LoVo (cell line): ENCODE measurements around the gene HDAC9.
A peak's percentile ranks its signal among the peaks of the same experiment; 100 is the strongest.

Source experiments
- DNase-seq: peaks from one replicate; pipeline ENCODE4 v3.0.0-alpha.2; 2016; ENCODE audit warnings: low spot score

HDAC9 gene

DNA sequence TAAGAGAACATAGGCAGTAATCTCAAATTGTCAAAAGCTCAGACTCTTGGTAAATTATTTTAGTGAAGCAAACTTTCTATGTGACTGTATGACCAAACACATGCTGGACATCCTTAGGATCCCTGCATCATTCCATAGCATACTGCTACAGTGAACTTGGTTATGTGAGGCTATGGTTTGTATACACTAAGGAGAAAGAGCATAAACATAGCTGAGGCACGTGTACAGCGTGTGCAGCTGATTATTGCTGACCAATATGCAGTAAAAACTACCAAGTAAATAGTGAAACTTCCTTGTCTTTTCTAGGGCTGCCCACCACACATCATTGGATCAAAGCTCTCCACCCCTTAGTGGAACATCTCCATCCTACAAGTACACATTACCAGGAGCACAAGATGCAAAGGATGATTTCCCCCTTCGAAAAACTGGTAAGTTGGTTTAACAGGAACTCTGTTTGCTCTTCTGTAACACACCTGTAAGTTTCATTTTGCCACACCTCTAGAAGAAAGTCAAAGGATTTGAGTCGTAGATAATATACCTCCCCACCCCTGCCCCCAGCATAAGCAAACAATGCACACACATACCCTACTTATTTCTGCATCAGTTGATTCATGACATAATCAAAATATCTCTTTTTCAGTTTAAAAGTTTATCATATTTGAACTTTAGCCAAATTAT lies 98.2 kb downstream of the HDAC9 start:
- DNase-seq = no peak

DNA sequence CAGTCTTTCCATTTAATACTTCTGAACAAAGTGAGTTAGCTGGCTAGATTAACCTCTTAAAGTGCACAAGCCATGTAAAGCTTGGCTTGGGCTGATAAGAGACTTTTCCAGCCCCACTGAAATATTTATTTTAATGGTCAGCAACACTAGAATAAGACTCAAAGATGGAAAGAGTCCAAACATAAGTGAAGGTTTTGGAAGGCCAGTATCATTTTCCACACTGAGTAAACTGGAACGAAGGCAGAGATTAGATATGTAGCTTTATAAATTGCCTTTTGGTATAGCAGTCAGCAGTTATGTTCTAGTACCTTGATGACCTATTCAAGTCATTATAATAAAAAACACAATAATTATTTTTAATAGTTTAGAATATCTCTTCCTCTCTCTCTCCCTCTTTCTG lies 102.2 kb downstream of the HDAC9 start:
- DNase-seq = no peak

DNA sequence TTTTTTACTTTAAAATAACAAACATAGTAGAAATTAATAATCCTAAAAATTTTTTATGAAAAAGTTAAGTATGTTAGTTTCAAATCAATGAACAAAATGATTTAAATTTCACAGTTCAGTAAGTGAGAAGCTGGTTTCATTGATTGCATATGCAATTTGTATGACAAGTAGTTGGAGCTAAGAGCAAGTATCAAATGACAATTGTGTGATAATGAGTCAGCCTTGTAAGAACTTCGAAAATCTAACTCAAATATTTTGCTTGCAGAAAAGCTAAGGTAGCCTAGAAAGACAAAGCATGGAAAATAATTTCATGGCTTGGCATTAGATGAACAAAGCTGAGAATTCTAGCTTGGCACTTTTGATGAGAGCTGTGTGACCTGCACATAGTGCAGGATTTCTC lies 111.5 kb downstream of the HDAC9 start:
- no peak for DNase-seq

DNA sequence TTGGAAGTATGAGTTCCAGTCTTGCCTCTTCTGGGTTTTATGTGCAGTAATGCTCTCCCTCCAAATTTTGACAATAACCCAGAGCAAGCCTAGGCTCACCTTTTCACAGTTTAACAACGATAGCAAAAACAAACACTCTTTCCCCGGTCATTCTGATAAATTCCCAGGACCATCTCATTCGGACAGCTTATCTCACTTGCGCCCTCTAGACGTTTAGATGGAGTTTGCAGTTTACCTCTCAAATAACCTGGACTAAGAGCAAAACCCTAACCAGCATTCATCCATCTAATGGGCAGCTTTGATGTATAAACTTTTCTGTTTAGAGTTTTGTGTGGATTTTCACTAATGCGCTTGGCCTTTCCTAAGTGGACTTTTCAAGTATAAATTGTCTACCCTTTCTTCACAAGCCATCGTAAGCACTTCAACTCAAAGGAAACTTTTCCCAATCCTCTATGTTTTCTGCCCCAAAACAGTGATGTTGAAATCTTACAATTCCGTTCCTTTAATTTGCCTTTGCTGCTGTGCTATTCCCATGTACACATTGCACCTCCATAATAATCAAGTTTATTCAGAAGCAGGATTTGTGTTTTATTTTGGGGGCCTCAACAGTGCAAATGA lies 114.9 kb downstream of the HDAC9 start:
- DNase-seq = peak; percentile 35

DNA sequence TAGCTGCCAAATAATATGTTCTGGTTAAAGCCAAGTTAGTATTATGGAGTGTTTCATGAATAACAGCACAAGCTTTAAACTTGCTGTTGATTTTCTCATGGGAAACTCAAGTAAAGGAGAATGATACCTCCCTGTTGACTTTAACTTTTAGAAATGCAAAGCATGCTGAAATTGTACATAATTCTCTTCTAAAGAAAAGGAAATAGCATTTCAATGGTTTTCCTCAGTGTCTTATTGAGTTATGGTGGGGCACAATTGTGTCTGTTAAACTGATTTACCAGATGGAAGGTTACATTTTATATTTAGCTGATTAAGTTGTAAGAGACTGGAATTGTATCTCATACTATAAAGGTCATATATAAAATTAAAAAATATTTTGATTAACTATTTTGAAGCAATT lies 119.3 kb downstream of the HDAC9 start:
- no peak for DNase-seq

DNA sequence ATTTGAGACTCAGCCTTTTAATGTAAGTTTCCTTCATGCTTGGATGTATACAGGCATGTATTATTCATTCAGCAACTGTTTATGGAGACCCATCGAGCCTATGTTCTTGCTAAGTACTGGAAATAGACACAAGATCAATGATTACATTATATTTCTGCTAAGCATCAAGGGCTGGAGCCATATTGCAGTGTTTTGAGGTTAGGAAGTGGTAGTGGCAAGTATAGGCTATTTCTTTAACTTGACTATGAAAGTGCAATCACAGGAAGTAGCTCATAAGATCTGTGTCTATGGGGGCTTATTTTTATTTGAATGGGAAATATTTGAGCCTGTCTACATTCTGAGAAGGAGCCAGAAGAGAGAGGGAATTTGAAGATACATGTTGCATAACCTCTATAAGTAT lies 123.8 kb downstream of the HDAC9 start:
- DNase-seq = no peak

DNA sequence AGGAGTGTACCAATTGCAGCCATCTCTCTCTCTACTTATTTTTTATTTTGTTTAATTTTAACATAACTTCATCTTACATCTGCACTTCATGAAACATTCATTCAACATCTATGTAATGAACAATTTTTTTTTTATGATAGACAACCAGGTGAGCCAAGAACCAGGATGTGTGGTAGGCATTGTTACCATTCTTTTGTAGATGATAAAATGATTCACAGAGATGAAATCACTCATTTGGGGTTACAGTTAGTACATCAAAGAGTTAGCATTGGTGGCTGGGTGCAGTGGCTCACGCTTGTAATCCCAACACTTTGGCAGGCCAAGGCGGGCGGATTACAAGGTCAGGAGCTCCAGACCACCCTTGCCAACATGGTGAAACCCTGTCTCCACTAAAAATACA lies 127.8 kb downstream of the HDAC9 start:
- DNase-seq = peak; percentile 41

DNA sequence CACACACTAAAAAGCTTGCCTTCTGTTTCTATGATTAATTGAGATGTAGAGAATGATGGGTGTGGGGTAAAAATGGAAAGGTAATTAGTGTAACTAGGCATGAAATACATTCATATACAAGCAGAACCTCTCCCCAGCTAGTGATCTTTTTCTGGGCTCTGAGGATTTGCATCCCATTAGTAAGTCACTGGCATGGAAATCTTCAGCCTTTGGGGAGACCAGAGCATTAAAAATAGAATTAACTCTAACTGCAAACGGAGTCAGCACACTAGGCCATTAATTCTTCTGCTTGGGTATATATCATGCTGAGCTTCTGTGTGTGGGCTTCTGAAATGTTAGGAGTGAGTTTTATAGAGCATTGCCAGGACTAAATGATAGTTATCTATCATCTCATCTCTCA lies 128.9 kb downstream of the HDAC9 start:
- DNase-seq = no peak

DNA sequence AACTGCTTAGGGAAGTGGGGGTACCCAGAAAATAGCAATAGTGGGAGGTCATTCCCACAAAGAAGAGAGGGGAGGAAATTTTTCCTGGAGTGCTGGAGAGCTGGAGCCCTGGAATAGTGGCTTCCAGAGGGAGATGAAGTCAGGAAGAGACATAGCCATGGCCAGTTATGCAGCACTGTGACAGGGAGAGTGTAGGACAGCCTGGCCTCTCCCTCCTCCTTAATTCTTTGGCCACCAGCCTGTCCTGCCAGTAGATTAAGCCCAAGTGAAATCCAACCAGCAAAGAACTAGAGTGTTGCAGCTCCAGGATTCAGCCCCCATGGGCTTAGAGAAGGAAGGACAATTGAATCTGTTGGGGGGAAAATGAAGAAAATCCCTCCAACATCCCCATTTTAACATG lies 130.5 kb downstream of the HDAC9 start:
- no peak for DNase-seq

DNA sequence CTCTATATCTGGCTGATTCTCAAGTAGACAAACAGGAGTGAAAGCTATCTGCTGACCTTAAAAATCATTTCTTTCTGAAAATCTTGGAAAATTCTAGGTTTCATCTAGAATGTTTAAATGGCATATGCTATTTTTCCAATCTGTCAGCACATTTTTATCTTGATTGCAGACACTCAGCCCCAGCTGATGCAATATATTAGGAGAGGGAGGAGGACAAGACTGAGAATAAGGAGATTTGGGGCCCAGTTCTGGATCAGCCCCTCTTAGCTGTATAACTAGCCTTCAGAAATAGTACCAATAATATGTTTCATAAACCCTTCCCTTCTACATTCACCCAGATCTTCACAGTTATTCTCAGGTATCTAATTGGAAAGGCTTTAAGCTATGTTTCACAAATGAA lies 131.2 kb downstream of the HDAC9 start:
- DNase-seq = no peak

DNA sequence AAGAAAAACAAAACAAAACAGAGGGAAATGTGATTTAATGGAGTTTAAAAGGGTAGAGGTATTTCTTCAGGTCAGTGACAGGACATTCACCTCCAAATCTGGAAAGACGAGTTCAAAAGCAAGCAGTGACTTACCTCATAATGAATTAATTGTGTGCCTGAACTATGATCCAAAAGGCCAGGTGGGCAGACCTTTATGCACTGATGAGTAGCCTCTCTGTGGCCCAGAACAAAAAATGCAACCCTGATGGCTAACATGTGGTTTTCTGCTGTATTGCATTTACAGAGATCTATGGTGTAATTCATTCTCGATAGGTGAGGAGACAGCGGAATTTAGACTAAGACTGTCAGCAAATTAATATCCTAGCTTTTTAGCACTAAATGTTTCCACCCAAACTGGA lies 142.0 kb downstream of the HDAC9 start:
- DNase-seq = no peak

DNA sequence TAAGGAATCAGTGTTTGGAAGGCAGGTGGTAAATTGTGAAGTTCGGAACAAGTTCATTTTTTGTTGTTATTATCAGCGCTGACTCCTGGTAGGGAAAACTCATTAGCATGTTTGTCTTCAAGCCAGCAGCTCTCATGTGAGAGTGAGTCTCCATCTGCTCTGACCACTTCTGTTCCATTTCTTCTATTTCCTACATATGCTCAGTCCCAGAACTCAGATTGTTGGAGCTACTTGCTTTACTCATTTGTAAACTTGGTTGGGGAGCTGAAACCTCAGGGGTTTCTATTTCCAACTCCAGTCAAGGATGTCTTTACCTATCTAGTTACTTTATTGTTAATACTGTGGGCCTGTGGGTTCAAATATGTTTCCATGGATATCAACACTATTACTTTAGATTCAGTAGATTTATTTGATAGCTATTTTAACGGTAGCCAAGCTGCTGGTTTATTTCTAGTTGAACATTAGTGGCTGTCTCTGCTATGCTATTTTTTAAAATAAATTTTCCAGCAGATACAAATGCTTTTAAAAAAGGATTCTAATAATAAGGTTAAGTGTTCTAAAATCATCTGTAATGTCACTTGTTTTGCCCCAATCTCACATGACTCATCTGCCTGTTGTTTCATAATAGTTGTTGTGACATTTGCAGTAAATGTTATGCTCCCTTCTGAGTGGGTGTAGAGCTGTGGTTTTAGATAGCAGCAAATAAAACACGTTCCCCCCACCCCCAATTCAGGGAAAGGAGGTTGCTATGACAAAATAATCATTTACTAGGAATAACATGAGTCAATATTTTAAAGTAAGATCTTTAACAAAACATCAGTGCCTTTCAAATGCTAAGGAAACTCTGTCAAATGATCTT lies 143.3 kb downstream of the HDAC9 start:
- DNase-seq = no peak

DNA sequence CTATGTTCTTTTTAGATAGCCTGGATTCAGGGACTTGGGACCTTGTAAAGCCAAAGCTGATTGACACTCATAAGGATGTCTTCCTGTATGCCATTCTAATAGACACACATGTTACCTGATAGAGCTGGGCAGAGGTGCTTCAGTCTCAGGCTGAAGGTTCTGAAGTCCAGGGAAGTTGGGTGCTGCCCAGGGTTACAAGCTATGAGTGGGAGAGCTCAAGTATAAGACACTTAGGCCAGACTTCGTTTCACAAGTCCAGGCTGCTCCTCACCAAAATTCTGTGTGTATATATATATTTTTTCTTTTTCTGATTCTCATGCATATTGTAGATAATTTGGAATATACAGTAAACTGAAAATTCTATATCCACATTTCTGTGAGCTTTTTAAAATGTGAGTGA lies 144.2 kb downstream of the HDAC9 start:
- DNase-seq = no peak

DNA sequence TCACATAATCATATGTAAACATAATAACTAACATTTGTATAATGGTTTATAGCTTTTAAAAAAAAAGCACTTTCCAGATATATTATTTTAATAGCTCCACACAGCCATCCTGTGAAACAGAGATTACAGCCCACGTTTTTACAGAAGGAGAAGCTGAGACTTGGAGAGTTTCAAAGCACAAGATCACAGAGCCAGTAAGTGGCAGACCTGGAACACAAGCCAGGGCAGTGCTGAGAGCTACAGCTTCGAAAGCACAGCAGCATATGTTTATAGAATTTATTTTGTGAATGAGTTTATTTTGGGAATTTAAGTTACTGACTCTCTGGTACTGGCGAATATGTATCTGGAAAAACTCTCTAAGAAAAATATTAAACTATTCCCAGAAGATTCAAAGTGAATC lies 149.4 kb downstream of the HDAC9 start:
- DNase-seq = no peak

DNA sequence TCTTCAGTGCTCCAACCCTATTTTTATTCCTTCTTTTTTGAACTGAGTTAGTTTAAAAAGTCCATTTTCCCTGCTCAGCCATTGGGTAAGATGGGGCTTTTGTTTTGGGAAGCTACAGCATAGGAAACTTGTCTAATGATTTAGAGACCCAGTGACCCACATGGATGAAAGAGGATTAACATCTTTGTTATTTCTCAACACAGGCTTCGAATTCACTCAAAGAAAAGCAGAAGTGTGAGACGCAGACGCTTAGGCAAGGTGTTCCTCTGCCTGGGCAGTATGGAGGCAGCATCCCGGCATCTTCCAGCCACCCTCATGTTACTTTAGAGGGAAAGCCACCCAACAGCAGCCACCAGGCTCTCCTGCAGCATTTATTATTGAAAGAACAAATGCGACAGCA lies 152.0 kb downstream of the HDAC9 start:
- no peak for DNase-seq

DNA sequence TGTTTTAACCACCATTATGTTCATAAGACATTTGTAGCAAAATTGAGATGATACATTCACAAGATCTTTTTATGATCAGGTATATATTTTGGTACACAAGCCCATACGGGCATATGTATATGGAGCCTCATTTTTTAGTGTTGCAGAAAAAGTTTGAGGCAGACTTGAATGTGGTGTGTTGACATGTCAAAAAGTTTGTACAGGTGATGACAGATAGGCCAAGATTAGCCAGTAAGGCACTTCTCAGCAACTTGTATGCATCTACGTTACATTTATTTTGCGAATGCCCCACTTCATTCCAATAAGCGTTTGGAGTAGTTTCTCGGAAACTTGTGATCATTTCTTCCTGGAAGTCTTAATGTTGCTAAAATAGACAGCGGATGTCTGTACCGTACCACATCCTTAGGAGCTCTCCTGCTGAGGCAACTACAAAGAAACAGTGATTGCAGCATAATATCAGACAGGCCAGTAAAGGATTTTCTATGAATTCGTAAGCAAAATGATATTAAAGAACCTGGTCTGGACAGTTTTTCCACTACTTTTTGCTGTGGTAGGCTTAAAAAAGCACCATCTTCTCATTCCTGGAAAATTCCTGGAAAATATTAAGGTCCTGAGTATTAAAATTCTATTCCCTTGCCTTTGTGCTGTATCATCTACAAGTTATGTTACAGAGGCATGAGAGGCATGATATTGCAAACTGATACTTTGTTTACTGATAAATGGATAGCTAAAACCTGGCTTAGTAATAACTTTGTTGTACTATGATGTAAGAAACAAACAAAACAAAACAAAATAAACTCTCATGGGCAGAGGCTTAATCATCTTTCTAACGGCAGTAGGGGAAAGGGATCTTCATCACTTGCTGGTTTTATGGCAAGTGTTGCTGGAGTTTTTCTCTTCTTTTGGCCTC lies 153.6 kb downstream of the HDAC9 start:
- DNase-seq = no peak

DNA sequence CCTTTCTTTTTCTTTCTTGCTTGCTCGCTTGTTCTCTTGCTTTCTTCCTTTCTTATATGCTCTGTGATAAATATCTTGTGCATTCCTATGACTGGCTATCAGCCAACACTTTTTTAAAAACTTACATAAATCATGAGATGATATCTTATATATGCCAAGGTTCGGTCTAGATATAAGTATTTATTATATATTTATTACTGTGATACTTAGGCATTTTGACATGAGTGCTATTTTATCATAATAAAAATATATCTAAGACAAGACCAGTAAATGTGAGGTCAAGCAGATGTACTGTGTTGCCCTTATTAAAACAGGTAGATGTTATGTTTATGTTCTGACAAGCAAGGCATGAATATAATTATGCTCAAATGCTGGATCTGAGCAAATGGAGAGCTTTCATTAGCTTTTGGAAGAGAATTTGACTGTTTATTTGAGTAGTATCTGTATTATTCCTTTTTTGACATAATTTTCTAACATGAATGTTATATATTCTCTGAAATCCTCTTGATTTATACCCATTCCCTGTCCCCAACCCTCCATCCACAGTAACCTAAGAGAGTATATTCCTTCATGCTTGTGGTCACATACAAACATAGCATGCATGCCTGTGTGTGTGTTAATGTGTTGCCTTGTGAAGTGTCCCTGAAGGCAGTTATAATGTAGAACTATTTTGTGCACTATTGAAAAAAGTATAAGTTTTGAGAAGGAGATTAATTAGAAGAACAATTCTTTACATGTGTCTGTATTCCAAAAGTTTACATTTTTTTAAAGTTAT lies 158.0 kb downstream of the HDAC9 start:
- DNase-seq = no peak

DNA sequence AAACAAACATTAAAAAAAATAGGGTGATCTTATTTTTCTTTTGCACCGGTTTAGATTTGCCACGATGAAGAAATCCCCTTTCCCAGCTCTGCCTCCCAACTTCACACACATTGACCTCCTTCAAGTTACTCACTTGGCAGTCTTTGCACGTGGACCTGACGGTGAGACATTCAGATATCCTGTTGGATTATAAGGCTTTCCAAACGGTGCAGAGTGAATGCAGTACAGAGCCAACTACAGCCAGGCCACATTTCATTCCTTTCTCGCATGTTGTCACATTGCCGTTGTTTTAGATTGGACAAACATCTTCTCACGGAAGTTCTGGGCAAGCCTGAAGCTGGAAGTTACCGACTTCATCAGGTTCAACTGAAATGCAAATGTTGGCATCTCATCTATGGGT lies 159.2 kb downstream of the HDAC9 start:
- DNase-seq = no peak

DNA sequence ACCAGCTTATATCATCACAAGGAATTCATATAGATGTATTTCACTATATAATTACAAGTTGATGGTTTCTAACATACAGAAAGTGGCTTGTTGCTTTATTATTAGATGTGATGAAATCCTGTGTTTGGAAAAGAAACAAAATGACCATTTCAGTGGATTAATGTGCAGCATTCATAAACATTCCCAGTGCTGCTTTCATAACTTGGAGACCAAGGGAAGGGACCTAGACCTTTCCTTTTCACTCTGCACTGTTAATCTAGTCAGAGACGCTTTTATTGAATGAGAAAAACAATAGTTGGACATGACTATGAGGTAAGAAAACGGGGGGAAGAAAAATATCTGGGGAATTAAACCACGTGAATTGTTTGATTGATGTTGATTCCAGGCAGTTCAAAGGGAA lies 160.0 kb downstream of the HDAC9 start:
- DNase-seq = no peak

DNA sequence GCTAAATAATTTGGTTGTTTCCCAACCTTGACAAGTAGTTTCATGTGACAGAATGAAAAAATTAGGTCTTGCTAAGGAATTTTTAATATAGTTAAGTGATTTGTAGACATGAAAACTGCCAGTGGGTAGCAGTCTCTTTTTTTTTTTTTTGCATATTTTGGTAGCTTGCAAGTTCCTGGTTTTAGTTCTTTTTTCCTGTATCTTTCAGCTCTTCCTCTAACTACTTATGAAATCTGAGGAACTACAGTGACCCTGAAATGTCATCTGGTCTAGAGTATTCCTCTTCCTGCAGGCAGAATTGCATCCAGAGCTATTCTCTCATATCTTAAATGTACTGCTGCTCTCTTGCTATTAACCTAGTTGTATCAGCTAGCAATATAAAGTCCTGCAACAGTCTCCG lies 160.4 kb downstream of the HDAC9 start:
- DNase-seq = no peak

DNA sequence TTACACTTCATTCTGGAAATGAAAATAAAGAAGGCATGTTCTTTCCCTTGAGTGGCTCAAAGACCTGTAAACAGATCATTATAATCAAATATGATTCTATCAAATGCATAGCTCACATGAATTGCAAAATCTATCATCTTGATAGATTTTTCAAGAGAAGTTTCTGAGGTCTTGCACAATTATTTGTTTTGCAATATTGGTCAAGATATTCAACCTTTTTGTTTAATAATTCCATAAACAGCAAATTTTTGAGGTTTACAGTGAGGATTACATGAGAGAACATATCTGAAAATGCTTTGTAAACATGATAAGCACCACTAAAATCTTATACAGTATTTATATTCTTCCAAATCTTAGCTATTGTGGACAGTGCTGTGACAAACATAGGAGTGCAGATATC lies 160.8 kb downstream of the HDAC9 start:
- no peak for DNase-seq

DNA sequence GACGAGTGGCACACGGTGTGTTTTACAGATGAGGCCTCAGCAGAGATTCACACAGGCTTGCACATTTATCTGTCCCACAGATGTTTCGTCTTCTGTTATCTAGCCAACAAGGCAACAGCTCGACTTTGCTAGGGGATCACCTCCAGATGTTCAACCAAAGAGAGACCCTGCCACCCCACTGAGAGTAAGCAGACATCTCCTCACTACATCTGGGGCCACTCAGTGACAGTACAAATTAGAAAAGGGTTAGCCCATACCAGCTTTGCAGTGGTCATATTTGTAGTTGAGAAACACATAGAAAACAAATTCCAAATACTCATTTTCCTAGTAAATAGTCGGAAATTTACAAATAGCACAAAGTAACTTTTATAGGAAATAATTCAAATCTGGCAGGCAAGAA lies 164.2 kb downstream of the HDAC9 start:
- no peak for DNase-seq
